Small intestine (tissue), 16 donors: Measurements from ENCODE around the gene BMI1. TPM values are rescaled to one million over a fixed set of nuclear protein-coding genes. Genes with fewer than 3 reads are reported as not detected.

Source experiments
- DNase-seq, 2 donors: peaks; one replicate each; pipeline versions ENCODE4 v3.0.0 to v3.0.0-alpha.2; 2013
- FAIRE-seq: peaks from 2 replicates; lab custom pipeline; 2012; peaks lifted over from hg19 to GRCh38; lab: Jason Lieb, UNC
- H3K27ac ChIP-seq, 3 donors: one replicate each; pipeline ENCODE4 v1.5.1; 2013; ENCODE audit warnings: low read length in 2 of 3, mild to moderate bottlenecking in 2 of 3, control low read depth in 1 of 3, inconsistent platforms in 1 of 3, low read depth in 1 of 3, moderate library complexity in 1 of 3
- H3K27me3 ChIP-seq, 3 donors: one replicate each; pipeline ENCODE4 v1.6.1; 2013; ENCODE audit warnings: low read length in 3 of 3, inconsistent platforms in 1 of 3; ENCODE audit not compliant: control insufficient read depth in 3 of 3, insufficient read depth in 3 of 3
- H3K36me3 ChIP-seq, 3 donors: one replicate each; pipeline ENCODE4 v1.6.1; 2013; ENCODE audit warnings: low read length in 3 of 3, inconsistent platforms in 1 of 3, low read depth in 1 of 3, mild to moderate bottlenecking in 1 of 3, moderate library complexity in 1 of 3; ENCODE audit not compliant: control insufficient read depth in 3 of 3, insufficient read depth in 2 of 3
- H3K4me1 ChIP-seq, 3 donors: one replicate each; pipeline ENCODE4 v1.6.1; 2013; ENCODE audit warnings: low read length in 2 of 3, inconsistent platforms in 1 of 3, low read depth in 1 of 3, mild to moderate bottlenecking in 1 of 3, moderate library complexity in 1 of 3; ENCODE audit not compliant: control insufficient read depth in 3 of 3, insufficient read depth in 2 of 3
- H3K4me3 ChIP-seq, 3 donors: one replicate each; pipeline ENCODE4 v1.5.1; 2013; ENCODE audit warnings: low read length in 3 of 3, control low read depth in 1 of 3, inconsistent platforms in 1 of 3, low read depth in 1 of 3, mild to moderate bottlenecking in 1 of 3, moderate library complexity in 1 of 3
- H3K9me3 ChIP-seq, 2 donors: one replicate each; pipeline ENCODE4 v1.6.1; 2013; ENCODE audit warnings: low read depth in 1 of 2, low read length in 1 of 2; ENCODE audit not compliant: control insufficient read depth in 2 of 2, insufficient read depth in 1 of 2
- WGBS, 3 donors: extraction: QIAGEN DNeasy Blood & Tissue Kit; methylation state at CpG; one replicate each; pipeline ENCODE4 v1.1.7; 2013; 5-methylcytosine and 5-hydroxymethylcytosine counted together
- long read RNA-seq, 10 donors: transcript quantifications; one replicate each; lab custom pipeline, GENCODE V29; 2026
- polyA plus RNA-seq, 4 donors: library from polyadenylated mRNA; stranded (reverse) in 3 of 4; unstranded in 1 of 4; fragments of 200-250 nt in 3 of 4; fragments of 120-200 nt in 1 of 4; gene quantifications; one replicate each; pipeline versions ENCODE4 v1.2.1 to v1.2.3, GENCODE V29; 2013
- donor health status: healthy with polysubstance abuse.
- donor health status: control.
- donor health status: control.
- donor health status: Bipolar disorder and iron deficiency.
- donor health status: healthy.

The BMI1 gene
- polyA plus RNA-seq = 10 to 100 TPM; 10.3 to 31.4 (median 19.6) TPM
- long read RNA-seq, donor 1, transcript BMI1-201 (10 exons, 3,428 nt) = major isoform, 13 of 35 reads
- long read RNA-seq, donor 1, partial matches to known transcripts = 19 of 35 reads
- long read RNA-seq, donor 1, other reads (novel, unspliced or antisense) = 0 of 35 reads
- long read RNA-seq, donor 2, partial matches to known transcripts = 0 of 5 reads
- long read RNA-seq, donor 2, other reads (novel, unspliced or antisense) = 0 of 5 reads
- long read RNA-seq, donor 3, transcript BMI1-201 (10 exons, 3,428 nt) = major isoform, 6 of 15 reads
- long read RNA-seq, donor 3, partial matches to known transcripts = 6 of 15 reads
- long read RNA-seq, donor 3, other reads (novel, unspliced or antisense) = 0 of 15 reads
- long read RNA-seq, donor 4 = 0 reads
- long read RNA-seq, donor 5, partial matches to known transcripts = 0 of 4 reads
- long read RNA-seq, donor 5, other reads (novel, unspliced or antisense) = 0 of 4 reads
- long read RNA-seq, donor 6, partial matches to known transcripts = 5 of 9 reads
- long read RNA-seq, donor 6, other reads (novel, unspliced or antisense) = 0 of 9 reads
- long read RNA-seq, donor 7 = 0 reads
- long read RNA-seq, donor 8, partial matches to known transcripts = 0 of 1 reads
- long read RNA-seq, donor 8, other reads (novel, unspliced or antisense) = 0 of 1 reads
- long read RNA-seq, donor 9, partial matches to known transcripts = 0 of 5 reads
- long read RNA-seq, donor 9, other reads (novel, unspliced or antisense) = 0 of 5 reads
- long read RNA-seq, donor 10, transcript BMI1-201 (10 exons, 3,428 nt) = major isoform, 10 of 30 reads
- long read RNA-seq, donor 10, partial matches to known transcripts = 18 of 30 reads
- long read RNA-seq, donor 10, other reads (novel, unspliced or antisense) = 0 of 30 reads

DNA sequence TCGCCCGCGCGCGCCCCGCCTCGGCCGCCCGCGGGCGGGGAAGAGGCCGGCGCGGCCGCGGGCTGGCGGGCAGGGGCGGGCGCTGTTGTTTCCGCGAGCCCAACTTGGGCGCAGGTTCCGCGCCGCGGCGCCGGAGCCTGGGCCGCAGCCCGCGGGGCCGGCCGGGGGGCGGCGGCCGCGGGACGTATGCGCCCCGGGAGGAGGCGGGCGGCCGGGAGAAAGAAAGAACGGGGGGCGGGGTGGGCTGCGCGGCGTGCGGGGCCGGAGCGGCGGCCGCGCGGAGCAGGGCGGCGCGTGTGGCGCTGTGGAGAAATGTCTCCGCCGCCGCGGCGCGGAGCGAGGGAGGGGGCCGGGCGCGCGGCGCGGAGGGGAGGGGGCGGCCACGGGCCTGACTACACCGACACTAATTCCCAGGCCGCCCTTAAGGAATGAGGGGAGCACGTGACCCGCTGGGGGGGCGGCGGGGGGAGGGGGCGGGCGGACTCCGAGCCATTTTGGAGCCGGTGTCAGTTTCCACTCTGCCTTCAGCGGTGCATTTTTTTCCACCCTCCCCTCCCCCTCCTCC is at the start of gene BMI1:
TSS of gene BMI1 (plus strand) at position 509 of the 565 bp plus-strand sequence. CDS start 5,351 bp downstream, outside the sequence.
- WGBS, 3 donors = 0 to 1% (median 0%) methylated on average over 30 to 85 of the region's 85 CpGs
- Histone ChIP-seq H3K27me3 (peaks cover 0 to 19% (median 0%) of the 10 kb centered on the region in 3 donors), H3K4me3 (peak within 1 kb of the TSS; percentile 77 to 96 (median 93)), H3K27ac (peak within 1 kb of the TSS; percentile 79 to 97 (median 84)), H3K4me1 (peaks cover 2 to 21% (median 2%) of the 10 kb centered on the region in 3 donors), H3K9me3 (no peaks in the 10 kb centered on the region), H3K36me3 (no peaks in the 10 kb centered on the region)
- DNase-seq (peak; percentile 61 to 79), FAIRE-seq (no peak)

GRCh38 chr10:22271786-22272185 is 49.1 kb upstream of the BMI1 start:
- Histone ChIP-seq H3K27ac (no peak overlapping the region), H3K36me3 (no peaks in the 10 kb centered on the region), H3K4me3 (no peak overlapping the region), H3K27me3 (peaks cover 0 to 6% (median 2%) of the 10 kb centered on the region in 3 donors), H3K4me1 (no peaks in the 10 kb centered on the region), H3K9me3 (no peaks in the 10 kb centered on the region)
- WGBS, 3 donors = 89 to 91% (median 89%) methylated on average over 6 of the region's 6 CpGs
- FAIRE-seq (no peak), DNase-seq (no peak)

GRCh38 chr10:22278441-22278782 is 42.5 kb upstream of the BMI1 start:
- 90 to 97% (median 94%) methylated on average over 4 of the region's 4 CpGs for WGBS, 3 donors
- Histone ChIP-seq H3K4me3 (no peak overlapping the region), H3K9me3 (no peaks in the 10 kb centered on the region), H3K36me3 (no peaks in the 10 kb centered on the region), H3K27me3 (peaks cover 0 to 3% (median 2%) of the 10 kb centered on the region in 3 donors), H3K4me1 (peaks cover 0 to 3% (median 0%) of the 10 kb centered on the region in 3 donors), H3K27ac (no peak overlapping the region)
- no peak for FAIRE-seq
- DNase-seq = no peak

DNA sequence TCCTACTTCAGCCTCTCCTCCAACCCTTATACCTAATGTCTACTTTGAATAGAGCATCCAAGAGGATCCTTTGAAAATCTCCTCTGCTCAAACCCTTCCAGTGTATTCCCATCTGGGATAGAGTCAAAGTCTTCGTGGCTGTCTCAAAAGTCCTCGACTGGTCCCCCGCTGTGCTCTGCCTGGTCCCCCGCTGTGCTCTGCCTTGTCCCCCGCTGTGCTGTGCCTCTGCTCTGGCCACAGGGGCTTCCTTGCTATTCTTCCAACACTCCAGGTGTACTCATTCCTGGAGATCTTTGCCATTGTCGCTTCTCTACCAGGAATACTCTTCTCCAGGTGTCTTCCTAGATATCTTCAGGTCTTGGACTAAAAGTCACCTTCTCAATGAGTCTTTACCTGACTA is 40.8 kb upstream of the BMI1 start:
- peaks cover 0 to 3% (median 0%) of the 10 kb centered on the region in 3 donors for H3K27me3 ChIP-seq
- no peak overlapping the region for H3K4me3 ChIP-seq
- FAIRE-seq (no peak), DNase-seq (no peak)
- WGBS, 3 donors = 74 to 92% (median 87%) methylated on average over 6 of the region's 6 CpGs
- H3K4me1 ChIP-seq = peaks cover 0 to 3% (median 0%) of the 10 kb centered on the region in 3 donors
- no peaks in the 10 kb centered on the region for H3K36me3 ChIP-seq
- no peak overlapping the region for H3K27ac ChIP-seq
- H3K9me3 ChIP-seq = no peaks in the 10 kb centered on the region

DNA sequence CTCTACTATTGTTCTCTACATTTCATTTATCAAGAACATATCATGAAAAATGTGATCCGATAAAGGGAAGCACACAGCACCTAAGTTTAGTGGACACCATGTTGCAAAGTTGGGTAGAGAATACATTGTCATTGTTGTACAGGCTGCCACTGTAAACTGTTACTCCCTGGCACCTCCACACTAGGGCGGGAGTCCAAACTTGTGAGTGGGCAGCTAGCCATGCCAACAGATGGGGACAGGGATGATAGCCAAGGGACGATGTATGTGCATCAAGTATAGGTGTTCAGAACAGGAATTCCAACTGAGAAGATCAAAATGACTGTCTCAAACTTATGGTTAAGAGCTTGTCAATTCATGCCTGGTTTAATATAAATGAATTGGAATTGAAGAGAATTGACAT is 35.8 kb upstream of the BMI1 start:
- FAIRE-seq (no peak), DNase-seq (no peak)
- WGBS, 3 donors = 75 to 87% (median 80%) methylated on average over 3 of the region's 3 CpGs
- Histone ChIP-seq H3K27me3 (peaks cover 0 to 2% (median 0%) of the 10 kb centered on the region in 3 donors), H3K36me3 (no peaks in the 10 kb centered on the region), H3K27ac (no peak overlapping the region), H3K9me3 (no peaks in the 10 kb centered on the region), H3K4me3 (no peak overlapping the region), H3K4me1 (no peaks in the 10 kb centered on the region)

DNA sequence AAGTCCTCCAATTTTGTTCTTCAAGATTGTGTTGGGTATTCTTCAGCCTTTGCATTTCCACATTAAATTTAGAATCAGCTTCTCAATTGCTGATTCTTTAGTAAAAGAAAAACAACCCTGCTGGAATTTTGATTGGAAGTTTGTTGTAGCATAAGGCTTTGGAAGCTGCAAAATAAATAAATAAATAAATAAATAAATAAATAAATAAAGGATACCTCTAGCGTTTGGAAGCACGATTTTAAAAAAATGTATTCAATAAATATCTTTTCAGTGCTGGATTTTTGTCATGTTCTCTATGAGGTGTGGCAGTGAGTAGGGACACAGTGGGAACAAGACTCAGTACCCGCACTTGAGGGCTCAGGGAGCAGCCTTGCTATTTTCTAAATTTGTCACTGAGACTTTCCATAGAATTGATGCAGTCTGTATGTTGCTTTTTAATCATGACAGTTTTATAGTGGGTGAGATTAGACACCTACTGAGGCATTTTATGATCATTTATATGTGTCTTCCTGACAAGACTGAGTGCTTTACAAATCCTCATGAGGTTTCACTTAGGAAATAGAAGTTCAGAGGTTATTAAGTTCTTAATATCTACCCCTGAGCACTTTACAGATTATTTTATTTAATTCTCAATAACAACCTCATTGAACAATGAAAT is 27.0 kb upstream of the BMI1 start:
- no peak for DNase-seq
- Histone ChIP-seq H3K27ac (no peak overlapping the region), H3K36me3 (no peaks in the 10 kb centered on the region), H3K27me3 (no peaks in the 10 kb centered on the region), H3K4me3 (no peak overlapping the region), H3K9me3 (no peaks in the 10 kb centered on the region), H3K4me1 (no peaks in the 10 kb centered on the region)
- WGBS, 3 donors = 85 to 95% (median 92%) methylated on average over 3 of the region's 3 CpGs
- no peak for FAIRE-seq

DNA sequence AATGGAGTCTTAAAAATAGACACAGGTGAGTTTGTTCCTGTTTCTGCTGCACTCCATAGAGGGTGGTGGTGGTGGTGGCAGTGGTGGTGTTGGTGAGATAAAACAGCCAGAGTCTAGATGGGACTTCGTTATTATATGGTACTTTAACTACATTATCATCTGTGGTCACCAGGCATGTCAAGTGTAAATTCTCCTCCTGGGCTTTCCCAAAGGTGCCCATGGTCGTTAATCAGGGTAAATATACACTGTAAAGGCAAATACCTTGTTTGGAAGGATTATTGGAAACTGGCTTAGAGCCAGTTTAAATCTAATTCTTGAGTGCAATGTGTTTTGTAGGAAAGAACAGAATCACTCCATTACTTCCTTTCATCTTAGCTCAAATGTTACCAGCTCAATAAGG is 26.2 kb upstream of the BMI1 start:
- no peak overlapping the region for H3K4me3 ChIP-seq
- H3K36me3 ChIP-seq = no peaks in the 10 kb centered on the region
- H3K27me3 ChIP-seq = no peaks in the 10 kb centered on the region
- 11 to 42% (median 24%) methylated on average over 2 of the region's 2 CpGs for WGBS, 3 donors
- no peaks in the 10 kb centered on the region for H3K9me3 ChIP-seq
- DNase-seq = no peak
- H3K4me1 ChIP-seq = no peaks in the 10 kb centered on the region
- H3K27ac ChIP-seq = no peak overlapping the region
- no peak for FAIRE-seq

DNA sequence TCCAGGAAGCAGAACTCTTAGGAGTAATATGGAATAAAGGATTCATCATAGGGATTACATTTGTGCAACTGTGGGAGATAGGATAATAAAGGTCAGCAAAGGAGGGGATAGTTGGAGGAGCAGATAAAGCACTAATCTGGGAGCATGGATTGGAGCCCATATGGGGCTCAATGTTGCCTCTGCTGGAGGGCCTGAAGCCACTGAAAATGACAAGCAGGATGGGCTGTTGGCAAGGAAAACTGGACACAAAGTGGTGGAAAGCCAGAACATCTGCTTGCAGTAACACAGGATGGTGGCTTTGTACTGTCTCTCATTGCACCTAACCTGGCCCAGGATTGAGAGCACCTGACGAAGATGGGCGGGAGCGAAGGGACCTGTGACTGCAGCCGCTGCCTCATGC is 19.7 kb upstream of the BMI1 start:
- FAIRE-seq (no peak), DNase-seq (no peak)
- 98 to 99% (median 98%) methylated on average over 4 of the region's 4 CpGs for whole genome bisulfite sequencing, 3 donors
- Histone ChIP-seq H3K4me3 (no peak overlapping the region), H3K36me3 (no peaks in the 10 kb centered on the region), H3K4me1 (no peaks in the 10 kb centered on the region), H3K27ac (no peak overlapping the region), H3K9me3 (no peaks in the 10 kb centered on the region), H3K27me3 (no peaks in the 10 kb centered on the region)
